IMR-90 (cell line): Measurements from ENCODE around the gene GABRB1. TPM values are rescaled to one million over a fixed set of nuclear protein-coding genes. Genes with fewer than 3 reads are reported as not detected.

Source experiments
- ATAC-seq: fragments of 200-7000 bp; cut with Tn5 transposase; 2 replicates; pipeline ENCODE4 v1.9.1; 2020; ENCODE audit warnings: low read depth, mild to moderate bottlenecking, moderate library complexity
- BruUV-seq: library from RNA; stranded (reverse); fragments of 400-500 nt; replicated peaks from 2 replicates; lab custom pipeline; 2021; lab: Mats Ljungman, UMichigan
- CTCF ChIA-PET: fragments of 300-600 bp; formaldehyde crosslinking; extraction: SDS; loops from one replicate; lab custom pipeline; 2021; ENCODE audit warnings: antibody characterized with exemption; lab: Yijun Ruan, JAX
- POLR2A ChIA-PET: fragments of 300-600 bp; sonication (Branson Sonifier 250); formaldehyde crosslinking; loops from one replicate; lab custom pipeline; 2022; ENCODE audit warnings: antibody characterized with exemption; ENCODE audit not compliant: unreplicated experiment; lab: Charles Lee
- DNase-seq: peaks from one replicate; pipeline ENCODE4 v3.0.0; 2013
- H2AFZ ChIP-seq: replicated peaks from 2 replicates; pipeline ENCODE3; 2013; ENCODE audit warnings: low read length, mild to moderate bottlenecking; ENCODE audit not compliant: poor library complexity
- H2AK5ac ChIP-seq: 2 replicates; pipeline ENCODE4 v1.6.1; 2013; ENCODE audit warnings: low read depth, low read length, inconsistent platforms
- H2AK9ac ChIP-seq: replicated peaks from 2 replicates; pipeline ENCODE3; 2013; ENCODE audit warnings: mild to moderate bottlenecking, low read depth, low read length, moderate library complexity; ENCODE audit not compliant: poor library complexity
- H2BK120ac ChIP-seq: 2 replicates; pipeline ENCODE4 v1.6.1; 2013; ENCODE audit warnings: low read depth, low read length, inconsistent platforms
- H2BK15ac ChIP-seq: 3 replicates; pipeline ENCODE4 v1.6.1; 2013; ENCODE audit warnings: low read depth, low read length, inconsistent platforms
- H2BK20ac ChIP-seq: 2 replicates; pipeline ENCODE4 v1.6.1; 2013; ENCODE audit warnings: low read depth, mild to moderate bottlenecking, inconsistent platforms, low read length, moderate library complexity
- H2BK5ac ChIP-seq: 2 replicates; pipeline ENCODE4 v1.6.1; 2013; ENCODE audit warnings: mild to moderate bottlenecking, low read depth, low read length, inconsistent platforms; ENCODE audit not compliant: poor library complexity, severe bottlenecking
- H3K14ac ChIP-seq: replicated peaks from 2 replicates; pipeline ENCODE4 v1.6.1; 2013; ENCODE audit warnings: low read depth, low read length, inconsistent platforms
- H3K18ac ChIP-seq: 2 replicates; pipeline ENCODE4 v1.6.1; 2013; ENCODE audit warnings: low read depth, low read length, control low read depth
- H3K23ac ChIP-seq: 2 replicates; pipeline ENCODE4 v1.6.1; 2013; ENCODE audit warnings: low read depth, low read length, inconsistent platforms
- H3K27ac ChIP-seq: 2 replicates; pipeline ENCODE4 v1.5.1; 2013; ENCODE audit warnings: mild to moderate bottlenecking, control low read depth, low read length; ENCODE audit not compliant: insufficient read depth
- H3K27me3 ChIP-seq: 2 replicates; pipeline ENCODE4 v1.6.1; 2013; ENCODE audit warnings: low read length; ENCODE audit not compliant: control insufficient read depth, insufficient read depth
- H3K36me3 ChIP-seq: 2 replicates; pipeline ENCODE4 v1.6.1; 2013; ENCODE audit warnings: low read length, mixed read lengths; ENCODE audit not compliant: control insufficient read depth, insufficient read depth
- H3K4ac ChIP-seq: 2 replicates; pipeline ENCODE4 v1.6.1; 2013; ENCODE audit warnings: low read depth, low read length, inconsistent platforms
- H3K4me1 ChIP-seq: 2 replicates; pipeline ENCODE4 v1.6.1; 2013; ENCODE audit warnings: low read length, mixed read lengths; ENCODE audit not compliant: control insufficient read depth, insufficient read depth
- H3K4me2 ChIP-seq: 2 replicates; pipeline ENCODE4 v1.6.1; 2013; ENCODE audit warnings: low read depth, mild to moderate bottlenecking, control low read depth, low read length, moderate library complexity
- H3K4me3 ChIP-seq: 2 replicates; pipeline ENCODE4 v1.5.1; 2013; ENCODE audit warnings: low read depth, mild to moderate bottlenecking, control low read depth, low read length, moderate library complexity; ENCODE audit not compliant: insufficient read depth
- H3K56ac ChIP-seq: 2 replicates; pipeline ENCODE4 v1.6.1; 2013; ENCODE audit warnings: low read length, inconsistent platforms; ENCODE audit not compliant: insufficient read depth; ENCODE audit errors: extremely low read depth
- H3K79me1 ChIP-seq, 2 experiments: 2 replicates each; pipeline ENCODE4 v1.6.1; 2013; ENCODE audit warnings: low read length in 2 of 2, inconsistent platforms in 1 of 2, low read depth in 1 of 2
- H3K9ac ChIP-seq: 2 replicates; pipeline ENCODE4 v1.6.1; 2013; ENCODE audit warnings: low read depth, low read length, control low read depth
- H3K9me1 ChIP-seq: 2 replicates; pipeline ENCODE4 v1.6.1; 2013; ENCODE audit warnings: low read length, inconsistent platforms; ENCODE audit not compliant: insufficient read depth
- H3K9me3 ChIP-seq: 2 replicates; pipeline ENCODE4 v1.6.1; 2013; ENCODE audit warnings: low read length; ENCODE audit not compliant: control insufficient read depth, insufficient read depth
- H4K20me1 ChIP-seq: 2 replicates; pipeline ENCODE4 v1.6.1; 2013; ENCODE audit warnings: low read length, inconsistent platforms; ENCODE audit not compliant: insufficient read depth
- H4K5ac ChIP-seq: 2 replicates; pipeline ENCODE4 v1.6.1; 2013; ENCODE audit warnings: mild to moderate bottlenecking, low read depth, low read length, control low read depth
- H4K8ac ChIP-seq, 2 experiments: 2 replicates each; pipeline ENCODE4 v1.6.1; 2013; ENCODE audit warnings: low read depth in 2 of 2, low read length in 2 of 2, control low read depth in 1 of 2, inconsistent platforms in 1 of 2
- H4K91ac ChIP-seq: 2 replicates; pipeline ENCODE4 v1.6.1; 2013; ENCODE audit warnings: low read depth, low read length, inconsistent platforms; ENCODE audit not compliant: insufficient read depth
- BHLHE40 ChIP-seq: fragments of 150-350 bp; IDR thresholded peaks from 2 replicates; pipeline ENCODE4 v1.6.1; 2016; ENCODE audit warnings: mild to moderate bottlenecking, low read depth, low read length
- CEBPB ChIP-seq: IDR thresholded peaks from 2 replicates; pipeline ENCODE4 v1.6.1; 2012; ENCODE audit warnings: low read depth, low read length, improper control_type of control experiment
- CHD1 ChIP-seq: IDR thresholded peaks from 2 replicates; pipeline ENCODE4 v1.6.1; 2012; ENCODE audit warnings: low read depth, low read length, improper control_type of control experiment
- CTCF ChIP-seq: conservative IDR thresholded peaks from 2 replicates; pipeline ENCODE4 v1.5.1; 2012; ENCODE audit warnings: mild to moderate bottlenecking, low read depth, low read length, improper control_type of control experiment
- ELK1 ChIP-seq: fragments of 150-350 bp; IDR thresholded peaks from 2 replicates; pipeline ENCODE4 v1.6.1; 2016; ENCODE audit warnings: low read depth, mild to moderate bottlenecking, low read length, moderate library complexity, borderline replicate concordance
- FOS ChIP-seq: fragments of 150-350 bp; IDR thresholded peaks from 2 replicates; pipeline ENCODE4 v1.6.1; 2016; ENCODE audit warnings: low read depth, low read length
- MAFK ChIP-seq: IDR thresholded peaks from 2 replicates; pipeline ENCODE4 v1.6.1; 2012; ENCODE audit warnings: low read depth, low read length, improper control_type of control experiment
- MAZ ChIP-seq: IDR thresholded peaks from 2 replicates; pipeline ENCODE4 v1.6.1; 2012; ENCODE audit warnings: low read depth, mild to moderate bottlenecking, low read length, improper control_type of control experiment, moderate library complexity, borderline replicate concordance
- MXI1 ChIP-seq: IDR thresholded peaks from 2 replicates; pipeline ENCODE4 v1.6.1; 2012; ENCODE audit warnings: low read depth, mild to moderate bottlenecking, low read length, moderate library complexity, borderline replicate concordance
- NFE2L2 ChIP-seq: fragments of 150-350 bp; IDR thresholded peaks from 2 replicates; pipeline ENCODE4 v1.6.1; 2016; ENCODE audit warnings: low read depth, mild to moderate bottlenecking, low read length
- RAD21 ChIP-seq: IDR thresholded peaks from 2 replicates; pipeline ENCODE4 v1.6.1; 2012; ENCODE audit warnings: low read length, improper control_type of control experiment
- RFX5 ChIP-seq: IDR thresholded peaks from 2 replicates; pipeline ENCODE4 v1.8.0; 2012; ENCODE audit warnings: low read depth, mild to moderate bottlenecking, low read length, moderate library complexity
- SMC3 ChIP-seq: fragments of 150-350 bp; IDR thresholded peaks from 2 replicates; pipeline ENCODE4 v1.6.1; 2016; ENCODE audit warnings: low read depth, mild to moderate bottlenecking, antibody characterized with exemption, low read length, moderate library complexity
- USF2 ChIP-seq: fragments of 150-350 bp; IDR thresholded peaks from 2 replicates; pipeline ENCODE4 v1.6.1; 2017; ENCODE audit warnings: mild to moderate bottlenecking, antibody characterized with exemption, low read length, low read depth
- WGBS, 2 experiments: methylation state at CpG; one replicate each; pipeline versions ENCODE4 v1.1.5 to v1.1.7; 2013; ENCODE audit warnings: missing lambda C conversion rate in 2 of 2; ENCODE audit not compliant: insufficient read length in 1 of 2; ENCODE audit errors: extremely low coverage in 2 of 2; 5-methylcytosine and 5-hydroxymethylcytosine counted together
- dilution Hi-C: fragments of 300-500 bp; cut with HindIII; formaldehyde crosslinking; loops from one replicate; pipeline ENCODE4 v1.14.3; 2018; ENCODE audit warnings: low sequenced_read_pairs; ENCODE audit not compliant: unreplicated experiment
- in situ Hi-C: fragments of 300-500 bp; cut with MboI; formaldehyde crosslinking; loops from 3 replicates; pipeline ENCODE4 v1.14.3; 2019; ENCODE audit warnings: low sequenced_read_pairs, inconsistent platforms, mixed read lengths
- intact Hi-C: fragments of 100-400 bp; cut with micrococcal nuclease; formaldehyde crosslinking; loops from 2 replicates; pipeline ENCODE4 v1.10.0; 2022
- polyA plus RNA-seq, 3 experiments: library from polyadenylated mRNA; depleted of rRNA; stranded (reverse); fragments of >200 nt; gene quantifications; 2 replicates each; pipeline ENCODE4 v1.2.3, GENCODE V29; 2012; ENCODE audit warnings: low replicate concordance in 1 of 3
- total RNA-seq: library from RNA; depleted of rRNA; stranded (reverse); fragments of >200 nt; gene quantifications from 2 replicates; pipeline ENCODE4 v1.2.3, GENCODE V29; 2012

Gene GABRB1
- total and polyA plus RNA-seq, 2 of the 4 experiments (the other 2 are of a cell fraction) = 4.7 to 16.1 TPM

GRCh38 chr4:47390428-47391125 is 359.2 kb downstream of the GABRB1 start:
- no peak overlapping the region for H3K14ac ChIP-seq
- no peak overlapping the region for H4K5ac ChIP-seq
- ATAC-seq (no peak), DNase-seq (no peak)
- dilution Hi-C loops (no loop called here), intact Hi-C loops (loop anchor here (10.0 kb wide), 1 partner anchor 64 kb away; no protein-coding TSS in a partner anchor), in situ Hi-C loops (no loop called here)
- no peak overlapping the region for H2BK5ac ChIP-seq
- BruUV-seq = no TSS peak
- H2BK120ac ChIP-seq = no peak overlapping the region; the same call in 1 of the 2 replicates
- H3K4me3 ChIP-seq = no peak overlapping the region
- H3K18ac ChIP-seq = no peak overlapping the region
- H2AK5ac ChIP-seq = no peak overlapping the region
- H2BK20ac ChIP-seq = no peak overlapping the region
- H3K27ac ChIP-seq = no peak overlapping the region
- no peak overlapping the region for H2AFZ ChIP-seq
- no peaks in the 10 kb centered on the region for H3K9me3 ChIP-seq
- POLR2A ChIA-PET = no interaction called here
- no peak overlapping the region for H2AK9ac ChIP-seq
- no peak overlapping the region for H3K9ac ChIP-seq
- H4K20me1 ChIP-seq = no peaks in the 10 kb centered on the region
- no peak overlapping the region for H3K56ac ChIP-seq
- TF ChIP-seq USF2 (no peak), BHLHE40 (no peak), FOS (no peak), MAZ (no peak), ELK1 (no peak), MXI1 (no peak), MAFK (no peak), NFE2L2 (no peak), SMC3 (no peak), CTCF (no peak), RFX5 (no peak), RAD21 (no peak), CEBPB (no peak), CHD1 (no peak)
- no peak overlapping the region for H2BK15ac ChIP-seq
- H3K9me1 ChIP-seq = no peaks in the 10 kb centered on the region
- H3K4ac ChIP-seq = no peak overlapping the region
- no CpG with 5 or more reads among the region's 5 CpGs for WGBS, 2 experiments
- no peak overlapping the region for H3K23ac ChIP-seq
- H3K79me1 ChIP-seq = no peaks in the 10 kb centered on the region
- H3K27me3 ChIP-seq = no peaks in the 10 kb centered on the region
- no peaks in the 10 kb centered on the region for H3K4me1 ChIP-seq
- H4K8ac ChIP-seq = no peak overlapping the region
- CTCF ChIA-PET = no interaction called here
- H3K36me3 ChIP-seq = no peaks in the 10 kb centered on the region
- no peak overlapping the region for H3K4me2 ChIP-seq
- no peak overlapping the region for H4K91ac ChIP-seq
